GM12878 (cell line): ENCODE measurements around the gene S1PR4. TPM values are rescaled to one million over a fixed set of nuclear protein-coding genes. Genes with fewer than 3 reads are reported as not detected.

Experiments used
- ATAC-seq: fragments of 200-7000 bp; cut with Tn5 transposase; 3 replicates; pipeline ENCODE4 v1.9.1; 2020; ENCODE audit warnings: mild to moderate bottlenecking, moderate library complexity
- BruUV-seq: library from RNA; stranded (reverse); fragments of 400-500 nt; replicated peaks from 2 replicates; lab custom pipeline; 2021; lab: Mats Ljungman, UMichigan
- CTCF ChIA-PET: fragments of 300-600 bp; sonication (Branson Sonifier 250); formaldehyde crosslinking; extraction: SDS; loops from one replicate; lab custom pipeline; 2021; ENCODE audit warnings: inconsistent platforms; lab: Yijun Ruan, JAX
- POLR2A ChIA-PET: fragments of 350-600 bp; formaldehyde crosslinking; extraction: SDS; loops from one replicate; lab custom pipeline; 2021; ENCODE audit warnings: inconsistent platforms; lab: Charles Lee
- RAD21 ChIA-PET: fragments of 300-600 bp; sonication (Branson Sonifier 250); formaldehyde crosslinking; loops from one replicate; lab custom pipeline; 2023; ENCODE audit warnings: antibody characterized with exemption; ENCODE audit not compliant: unreplicated experiment; lab: Charles Lee
- SMC1A ChIA-PET: fragments of 300-600 bp; sonication (Branson Sonifier 250); formaldehyde crosslinking; loops from one replicate; lab custom pipeline; 2023; ENCODE audit not compliant: unreplicated experiment, uncharacterized antibody; lab: Charles Lee
- DNase-seq: peaks from one replicate; pipeline ENCODE4 v3.0.0-alpha.2; 2011; ENCODE audit warnings: low read depth, low spot score
- FAIRE-seq: peaks from 3 replicates; lab custom pipeline; 2011; peaks lifted over from hg19 to GRCh38; lab: Jason Lieb, UNC
- H2AFZ ChIP-seq: 2 replicates; pipeline ENCODE4 v1.6.0; 2011; ENCODE audit warnings: low read depth, low read length, control low read depth; ENCODE audit not compliant: control insufficient read depth
- H3K27ac ChIP-seq: 2 replicates; pipeline ENCODE4 v1.5.1; 2011; ENCODE audit warnings: control low read depth; ENCODE audit not compliant: control insufficient read depth, insufficient read depth
- H3K27me3 ChIP-seq, 2 experiments: replicated peaks in 1 of 2; 2 replicates each; pipeline versions ENCODE4 v1.6.0 to v1.6.1; 2011; ENCODE audit warnings: low read length in 1 of 2; ENCODE audit not compliant: control insufficient read depth in 2 of 2, insufficient read depth in 2 of 2
- H3K36me3 ChIP-seq, 2 experiments: 2 replicates each; pipeline ENCODE4 v1.5.1; 2011; ENCODE audit warnings: low read length in 1 of 2; ENCODE audit not compliant: control insufficient read depth in 2 of 2, insufficient read depth in 2 of 2
- H3K4me1 ChIP-seq: 2 replicates; pipeline ENCODE4 v1.6.1; 2011; ENCODE audit warnings: mild to moderate bottlenecking, low read length, moderate library complexity, mixed read lengths; ENCODE audit not compliant: control insufficient read depth, insufficient read depth
- H3K4me2 ChIP-seq: 2 replicates; pipeline ENCODE4 v1.6.0; 2011; ENCODE audit warnings: control low read depth; ENCODE audit not compliant: control insufficient read depth, insufficient read depth
- H3K4me3 ChIP-seq: fragments of 200-600 bp; sonication (generic); 2 replicates; pipeline ENCODE4 v1.5.1; 2016
- H3K79me2 ChIP-seq: 2 replicates; pipeline ENCODE4 v1.6.0; 2011; ENCODE audit warnings: low read length; ENCODE audit not compliant: control insufficient read depth, insufficient read depth
- H3K9ac ChIP-seq: 2 replicates; pipeline ENCODE4 v1.8.0; 2011; ENCODE audit warnings: low read length, control low read depth, mixed read lengths; ENCODE audit not compliant: control insufficient read depth, insufficient read depth
- H3K9me3 ChIP-seq: replicated peaks from 3 replicates; pipeline ENCODE4 v1.5.1; 2011; ENCODE audit warnings: mild to moderate bottlenecking, low read length; ENCODE audit not compliant: control insufficient read depth, insufficient read depth
- H4K20me1 ChIP-seq: 2 replicates; pipeline ENCODE4 v1.6.0; 2011; ENCODE audit not compliant: control insufficient read depth, insufficient read depth
- BCL11A ChIP-seq: IDR thresholded peaks from 2 replicates; pipeline ENCODE4 v1.6.1; 2011; ENCODE audit warnings: low read depth, low read length
- BCLAF1 ChIP-seq: fragments of 450-650 bp; IDR thresholded peaks from 2 replicates; pipeline ENCODE4 v1.6.1; 2017; ENCODE audit warnings: antibody characterized with exemption, mild to moderate bottlenecking, moderate library complexity
- EED ChIP-seq: sonication (generic); IDR thresholded peaks from 2 replicates; pipeline ENCODE4 v1.6.1; 2016; ENCODE audit warnings: antibody characterized with exemption, low read depth
- ETV6 ChIP-seq, 2 experiments: fragments of 450-650 bp in 1 of 2; IDR thresholded peaks in 1 of 2; conservative IDR thresholded peaks in 1 of 2; 2 replicates each; pipeline ENCODE4 v1.6.1; 2014; ENCODE audit warnings: antibody characterized with exemption in 1 of 2, borderline replicate concordance in 1 of 2, low read depth in 1 of 2, mild to moderate bottlenecking in 1 of 2, moderate library complexity in 1 of 2
- FOXK2 ChIP-seq: fragments of 450-650 bp; IDR thresholded peaks from 2 replicates; pipeline ENCODE4 v1.6.1; 2017; ENCODE audit warnings: mild to moderate bottlenecking, moderate library complexity
- HCFC1 ChIP-seq: fragments of 150-350 bp; IDR thresholded peaks from 2 replicates; pipeline ENCODE4 v1.6.1; 2014; ENCODE audit warnings: low read length
- HSF1 ChIP-seq: fragments of 150-350 bp; IDR thresholded peaks from 2 replicates; pipeline ENCODE4 v1.6.1; 2014; ENCODE audit warnings: mild to moderate bottlenecking, low read depth, low read length
- KAT2A ChIP-seq: conservative IDR thresholded peaks from 2 replicates; pipeline ENCODE4 v1.6.1; 2011; ENCODE audit warnings: low read depth, low read length; ENCODE audit not compliant: control insufficient read depth
- MYC ChIP-seq: IDR thresholded peaks from 2 replicates; pipeline ENCODE4 v1.6.1; 2011; ENCODE audit warnings: mild to moderate bottlenecking, low read length, moderate library complexity, inconsistent platforms; ENCODE audit not compliant: insufficient read depth, insufficient replicate concordance, insufficient read length, severe bottlenecking
- NFXL1 ChIP-seq: fragments of 450-650 bp; IDR thresholded peaks from 2 replicates; pipeline ENCODE4 v1.6.1; 2017; ENCODE audit warnings: antibody characterized with exemption, mild to moderate bottlenecking, borderline replicate concordance
- PAX5 ChIP-seq: IDR thresholded peaks from 2 replicates; pipeline ENCODE4 v1.6.1; 2011; ENCODE audit warnings: low read depth, low read length, borderline replicate concordance
- RUNX3 ChIP-seq: IDR thresholded peaks from 2 replicates; pipeline ENCODE4 v1.6.1; 2012; ENCODE audit warnings: low read length, inconsistent platforms
- SIN3A ChIP-seq: IDR thresholded peaks from 2 replicates; pipeline ENCODE4 v1.6.1; 2012; ENCODE audit warnings: low read depth, low read length, improper control_type of control experiment
- STAT3 ChIP-seq: IDR thresholded peaks from 2 replicates; pipeline ENCODE4 v1.6.1; 2011; ENCODE audit warnings: low read depth, low read length, improper control_type of control experiment
- TARDBP ChIP-seq: IDR thresholded peaks from 2 replicates; pipeline ENCODE4 v1.6.1; 2016; ENCODE audit warnings: borderline replicate concordance
- USF2 ChIP-seq: IDR thresholded peaks from 2 replicates; pipeline ENCODE4 v1.6.1; 2011; ENCODE audit warnings: low read depth, low read length, improper control_type of control experiment, borderline replicate concordance
- ZNF207 ChIP-seq: fragments of 450-650 bp; IDR thresholded peaks from 2 replicates; pipeline ENCODE4 v1.6.1; 2014; ENCODE audit warnings: antibody characterized with exemption, mild to moderate bottlenecking, borderline replicate concordance
- ZNF217 ChIP-seq: fragments of 450-650 bp; IDR thresholded peaks from 2 replicates; pipeline ENCODE4 v1.6.1; 2017; ENCODE audit warnings: antibody characterized with exemption, mild to moderate bottlenecking
- WGBS: methylation state at CpG from one replicate; pipeline ENCODE4 v1.1.6; 2016; ENCODE audit warnings: low lambda C conversion rate; ENCODE audit not compliant: insufficient replicate concordance, insufficient coverage; ENCODE audit errors: missing lambda C conversion rate; 5-methylcytosine and 5-hydroxymethylcytosine counted together
- in situ Hi-C: fragments of 300-500 bp; cut with MboI; formaldehyde crosslinking; loops from 9 replicates; pipeline ENCODE4 v1.14.3; 2018; ENCODE audit warnings: mixed read lengths
- intact Hi-C: fragments of 100-400 bp; cut with micrococcal nuclease; formaldehyde crosslinking; loops from one replicate; pipeline ENCODE4 v1.14.2; 2022; ENCODE audit not compliant: unreplicated experiment
- polyA plus RNA-seq, 11 experiments: library from polyadenylated mRNA; depleted of rRNA in 4 of 11; unstranded in 6 of 11; stranded (reverse) in 5 of 11; fragments of >200 nt; fragmentation: Nextera tagmentation in 4 of 11; fragmentation: Illumina TruSeq in 1 of 11; extraction: Ambion mirVana in 4 of 11; extraction: Trizol in 1 of 11; gene quantifications; 1 replicate in 1 of 11; 2 replicates in 10 of 11; pipeline versions ENCODE4 v1.2.1 to v1.2.3, GENCODE V29; 2011 to 2016; ENCODE audit warnings: inconsistent platforms in 2 of 11, missing spikeins in 2 of 11, low read depth in 1 of 11
- total RNA-seq, 4 experiments: library from RNA; depleted of rRNA in 3 of 4; stranded (reverse); fragments of >200 nt in 3 of 4; fragmentation: Illumina TruSeq in 1 of 4; extraction: Trizol in 1 of 4; gene quantifications; 2 replicates each; pipeline versions ENCODE4 v1.2.1 to v1.2.3, GENCODE V29; 2013 to 2021

The S1PR4 gene
- total and polyA plus RNA-seq, 10 of the 15 experiments (the other 5 are each of a cell fraction or from before 2014, with no cell fraction given), result 0.19 to 57.7 (median 32.4) TPM; not detected in 1

- ChIA-PET SMC1A (interaction anchor here (0.5 kb wide), 1 partner anchor 1604 kb away, joined by 3 read pairs; no protein-coding TSS in a partner anchor), CTCF (interaction anchor here (1.1 to 1.4 kb wide), 3 partner anchors 16 to 147 kb away, joined by 3 to 4 read pairs (median 3); no protein-coding TSS in a partner anchor), POLR2A (no interaction called here)
- H3K27ac ChIP-seq, result no peak overlapping the region
- no peaks in the 10 kb centered on the region for H3K79me2 ChIP-seq
- no peaks in the 10 kb centered on the region for H3K9me3 ChIP-seq
- H3K4me1 ChIP-seq, result no peaks in the 10 kb centered on the region
- no TSS peak for BruUV-seq
- in situ Hi-C loops, result no loop called here
- no peak overlapping the region for H3K9ac ChIP-seq
- no peaks in the 10 kb centered on the region for H4K20me1 ChIP-seq
- no peak for TF ChIP-seq MYC
- TF ChIP-seq PAX5, result no peak
- TF ChIP-seq ZNF217, result no peak
- no peak for TF ChIP-seq HSF1
- TF ChIP-seq EED, result no peak
- TF ChIP-seq ZNF207, result no peak
- TF ChIP-seq RUNX3, result no peak
- TF ChIP-seq NFXL1, result no peak
- no peak for TF ChIP-seq BCL11A
- TF ChIP-seq FOXK2, result no peak
- no peak for TF ChIP-seq SIN3A
- TF ChIP-seq HCFC1, result no peak
- TF ChIP-seq USF2, result no peak
- no peak for TF ChIP-seq STAT3
- TF ChIP-seq TARDBP, result no peak
- TF ChIP-seq KAT2A, result no peak
- no peak for TF ChIP-seq BCLAF1
- no peak for TF ChIP-seq ETV6 (conservative IDR thresholded peaks at IDR 0.05 in 1 of 2, IDR thresholded peaks at IDR 0.05 in 1 of 2; ENCODE audit: borderline replicate concordance in 1 of 2, low read depth in 1 of 2)
- TF ChIP-seq, all 136 proteins: peak for 0
- 56% methylated on average over 5 of the region's 5 CpGs for WGBS
- Histone ChIP-seq H3K27me3 (peaks cover 0 to 2% of the 10 kb centered on the region in 2 experiments; a peak in 2 of 4 replicates), H3K4me3 (no peak overlapping the region), H2AFZ (no peak overlapping the region), H3K36me3 (no peaks in the 10 kb centered on the region), H3K4me2 (no peak overlapping the region)
- DNase-seq (no peak), FAIRE-seq (no peak), ATAC-seq (no peak)
- RAD21 ChIA-PET, result no interaction called here
- intact Hi-C loops, result no loop called here
Observed at GRCh38 chr19:3222709-3223108, 44.1 kb downstream of the S1PR4 start.
